Right renal pelvis (tissue), 4 donors: ENCODE measurements around the gene RIIAD1. TPM values are rescaled to one million over a fixed set of nuclear protein-coding genes. Genes with fewer than 3 reads are reported as not detected.
"Not testable (repeated sequence)": the region's sequence is repeated elsewhere in the genome, so short reads cannot be mapped to it uniquely, and the experiment has no call there.

ENCODE experiments used
- DNase-seq, 4 donors: peaks; one replicate each; pipeline ENCODE4 v3.0.0-alpha.2; 2013; ENCODE audit warnings: low read depth in 4 of 4, low spot score in 3 of 4, missing footprints in 1 of 4
- polyA plus RNA-seq, 4 donors: library from polyadenylated mRNA; unstranded; fragments of 120-200 nt; gene quantifications; one replicate each; pipeline ENCODE4 v1.2.1, GENCODE V29; 2013; ENCODE audit not compliant: insufficient read length in 4 of 4

The RIIAD1 gene
- polyA plus RNA-seq, 4 donors: 0.44 TPM; not detected in 2

- no peak for DNase-seq
Observed at GRCh38 chr1:151729157-151729965, 8.0 kb downstream of the RIIAD1 start.

GRCh38 chr1:151729966-151730291 lies 8.6 kb downstream of the RIIAD1 start:
- DNase-seq: no peak

GRCh38 chr1:151733126-151733525 lies 11.8 kb downstream of the RIIAD1 start:
- DNase-seq: no peak

- DNase-seq: not testable (repeated sequence)
Observed at GRCh38 chr1:151733995-151734394, 12.7 kb downstream of the RIIAD1 start.

- DNase-seq: no peak
Observed at GRCh38 chr1:151737026-151737425, 15.7 kb downstream of the RIIAD1 start.

GRCh38 chr1:151737479-151737878 lies 16.2 kb downstream of the RIIAD1 start:
- DNase-seq: no peak

- DNase-seq: no peak
Observed at GRCh38 chr1:151739590-151740355, 18.5 kb downstream of the RIIAD1 start.

GRCh38 chr1:151741516-151741915 lies 20.2 kb downstream of the RIIAD1 start:
- DNase-seq: no peak

GRCh38 chr1:151756291-151756690 lies 35.0 kb downstream of the RIIAD1 start:
- DNase-seq: no peak

GRCh38 chr1:151759241-151759640 lies 37.9 kb downstream of the RIIAD1 start:
- DNase-seq: no peak

- no peak for DNase-seq
Observed at GRCh38 chr1:151760597-151761385, 39.5 kb downstream of the RIIAD1 start.

- DNase-seq: peak; percentile 59 to 69 (median 64)
Observed at GRCh38 chr1:151762941-151763921, 41.9 kb downstream of the RIIAD1 start, which contains the start of gene MRPL9. Gene MRPL9, minus strand, starts transcription at chr1:151763496. Its CDS starts 17 bp downstream, at chr1:151763479.

GRCh38 chr1:151763990-151764389 lies 42.7 kb downstream of the RIIAD1 start:
- DNase-seq: no peak

GRCh38 chr1:151768351-151769066 lies 47.2 kb downstream of the RIIAD1 start:
- not testable (repeated sequence) for DNase-seq

- not testable (repeated sequence) for DNase-seq
Observed at GRCh38 chr1:151769270-151769669, 47.9 kb downstream of the RIIAD1 start.

- no peak for DNase-seq
Observed at GRCh38 chr1:151773702-151774101, 52.4 kb downstream of the RIIAD1 start.

GRCh38 chr1:151774256-151774922 lies 53.1 kb downstream of the RIIAD1 start:
- no peak for DNase-seq

GRCh38 chr1:151775894-151776664 lies 54.8 kb downstream of the RIIAD1 start:
- no peak for DNase-seq
